CD14-positive monocyte (primary cell): Measurements from ENCODE around the gene SREK1IP1. TPM values are rescaled to one million over a fixed set of nuclear protein-coding genes. Genes with fewer than 3 reads are reported as not detected.
A peak's percentile ranks its signal among the peaks of the same experiment; 100 is the strongest.

Experiments
- DNase-seq, 3 donors: peaks; one replicate each; pipeline ENCODE4 v3.0.0-alpha.2; 2011 to 2022
- H2AFZ ChIP-seq: 2 replicates; pipeline ENCODE4 v1.6.0; 2012; ENCODE audit warnings: mild to moderate bottlenecking, low read depth, low read length, inconsistent platforms; ENCODE audit not compliant: insufficient read depth, poor library complexity, severe bottlenecking
- H3K27ac ChIP-seq, 2 donors: 1 replicate in 1 of 2; 2 replicates in 1 of 2; pipeline ENCODE4 v1.5.1; 2012 to 2013; ENCODE audit warnings: low read length in 2 of 2, control low read depth in 1 of 2, inconsistent platforms in 1 of 2, low read depth in 1 of 2, mild to moderate bottlenecking in 1 of 2
- H3K27me3 ChIP-seq, 2 donors: one replicate each; pipeline versions ENCODE4 v1.6.0 to v1.6.1; 2011 to 2013; ENCODE audit warnings: low read length in 2 of 2; ENCODE audit not compliant: control insufficient read depth in 2 of 2, insufficient read depth in 2 of 2
- H3K36me3 ChIP-seq, 2 donors: replicated peaks in 1 of 2; 1 replicate in 1 of 2; 2 replicates in 1 of 2; pipeline versions ENCODE4 v1.5.1 to v1.6.1; 2012 to 2013; ENCODE audit warnings: low read length in 2 of 2, control low read depth in 1 of 2, inconsistent platforms in 1 of 2, mild to moderate bottlenecking in 1 of 2; ENCODE audit not compliant: insufficient read depth in 2 of 2, control insufficient read depth in 1 of 2
- H3K4me1 ChIP-seq, 2 donors: 1 replicate in 1 of 2; 2 replicates in 1 of 2; pipeline versions ENCODE4 v1.5.1 to v1.6.1; 2012 to 2013; ENCODE audit warnings: low read length in 2 of 2, control low read depth in 1 of 2, inconsistent platforms in 1 of 2, mild to moderate bottlenecking in 1 of 2, moderate library complexity in 1 of 2; ENCODE audit not compliant: insufficient read depth in 2 of 2, control insufficient read depth in 1 of 2
- H3K4me2 ChIP-seq: replicated peaks from 2 replicates; pipeline ENCODE3; 2012; ENCODE audit warnings: low read length, moderate library complexity, mild to moderate bottlenecking; ENCODE audit not compliant: poor library complexity, severe bottlenecking; ENCODE audit errors: extremely low read depth
- H3K4me3 ChIP-seq, 3 experiments: fragments of 200-600 bp in 1 of 3; sonication (generic) in 1 of 3; replicated peaks in 1 of 3; 1 replicate in 2 of 3; 2 replicates in 1 of 3; pipeline ENCODE4 v1.5.1; 2011 to 2013; ENCODE audit warnings: low read length in 3 of 3, mild to moderate bottlenecking in 3 of 3, control low read depth in 2 of 3, low read depth in 2 of 3, inconsistent platforms in 1 of 3, moderate library complexity in 1 of 3
- H3K79me2 ChIP-seq: 2 replicates; pipeline ENCODE4 v1.6.0; 2012; ENCODE audit warnings: mild to moderate bottlenecking, control low read depth, inconsistent platforms, low read length, moderate library complexity; ENCODE audit not compliant: insufficient read depth
- H3K9ac ChIP-seq: 2 replicates; pipeline ENCODE4 v1.6.0; 2017; ENCODE audit warnings: low read length, mild to moderate bottlenecking; ENCODE audit not compliant: insufficient read depth, poor library complexity, severe bottlenecking
- H3K9me3 ChIP-seq, 2 donors: replicated peaks in 1 of 2; 1 replicate in 1 of 2; 2 replicates in 1 of 2; pipeline versions ENCODE4 v1.5.1 to v1.6.1; 2012 to 2013; ENCODE audit warnings: low read length in 2 of 2, control low read depth in 1 of 2; ENCODE audit not compliant: control insufficient read depth in 1 of 2, insufficient read depth in 1 of 2
- H4K20me1 ChIP-seq: 2 replicates; pipeline ENCODE4 v1.6.0; 2012; ENCODE audit warnings: mild to moderate bottlenecking, low read length, control low read depth, moderate library complexity; ENCODE audit not compliant: insufficient read depth
- H3K27ac Mint-ChIP-seq, 7 donors: one replicate each; pipeline ENCODE4 v1.8.0; 2020; ENCODE audit warnings: mild to moderate bottlenecking in 7 of 7, mixed read lengths in 7 of 7, moderate library complexity in 6 of 7, inconsistent platforms in 2 of 7
- H3K27me3 Mint-ChIP-seq, 3 donors: one replicate each; pipeline ENCODE4 v1.8.0; 2021 to 2022; ENCODE audit warnings: low read depth in 3 of 3, mild to moderate bottlenecking in 3 of 3, mixed read lengths in 3 of 3, moderate library complexity in 3 of 3, inconsistent platforms in 1 of 3
- H3K36me3 Mint-ChIP-seq, 2 donors: one replicate each; pipeline ENCODE4 v1.8.0; 2020; ENCODE audit warnings: mixed read lengths in 2 of 2, inconsistent platforms in 1 of 2, mild to moderate bottlenecking in 1 of 2
- H3K4me1 Mint-ChIP-seq: one replicate; pipeline ENCODE4 v1.8.0; 2020; ENCODE audit warnings: mild to moderate bottlenecking, mixed read lengths
- H3K4me3 Mint-ChIP-seq, 2 donors: one replicate each; pipeline ENCODE4 v1.8.0; 2020; ENCODE audit warnings: mild to moderate bottlenecking in 2 of 2, mixed read lengths in 2 of 2, moderate library complexity in 1 of 2
- H3K9me3 Mint-ChIP-seq, 7 donors: one replicate each; pipeline ENCODE4 v1.8.0; 2020 to 2022; ENCODE audit warnings: mixed read lengths in 7 of 7, mild to moderate bottlenecking in 6 of 7, moderate library complexity in 6 of 7, inconsistent platforms in 2 of 7
- WGBS: methylation state at CpG from one replicate; pipeline ENCODE4 v1.1.5; 2013; ENCODE audit warnings: missing lambda C conversion rate; ENCODE audit not compliant: insufficient coverage; 5-methylcytosine and 5-hydroxymethylcytosine counted together
- intact Hi-C, 2 donors: fragments of 100-400 bp; cut with micrococcal nuclease; formaldehyde crosslinking; loops; one replicate each; pipeline versions ENCODE4 v1.15.0 to v1.15.1; 2023
- polyA plus RNA-seq, 3 donors: library from polyadenylated mRNA; depleted of rRNA in 1 of 3; unstranded in 2 of 3; stranded (reverse) in 1 of 3; fragments of 300-500 nt in 2 of 3; fragments of >200 nt in 1 of 3; fragmentation: Illumina TruSeq in 2 of 3; gene quantifications; 1 replicate in 2 of 3; 2 replicates in 1 of 3; pipeline ENCODE4 v1.2.3, GENCODE V29; 2012 to 2021
- TF ChIP-seq, protein P1 (sequence below): fragments of 200-600 bp; IDR thresholded peaks from one replicate; pipeline ENCODE4 v1.8.0; 2022; ENCODE audit warnings: antibody characterized with exemption, mild to moderate bottlenecking

Gene SREK1IP1
- polyA plus RNA-seq, 3 donors = 6.9 to 18.3 (median 16.9) TPM

DNA sequence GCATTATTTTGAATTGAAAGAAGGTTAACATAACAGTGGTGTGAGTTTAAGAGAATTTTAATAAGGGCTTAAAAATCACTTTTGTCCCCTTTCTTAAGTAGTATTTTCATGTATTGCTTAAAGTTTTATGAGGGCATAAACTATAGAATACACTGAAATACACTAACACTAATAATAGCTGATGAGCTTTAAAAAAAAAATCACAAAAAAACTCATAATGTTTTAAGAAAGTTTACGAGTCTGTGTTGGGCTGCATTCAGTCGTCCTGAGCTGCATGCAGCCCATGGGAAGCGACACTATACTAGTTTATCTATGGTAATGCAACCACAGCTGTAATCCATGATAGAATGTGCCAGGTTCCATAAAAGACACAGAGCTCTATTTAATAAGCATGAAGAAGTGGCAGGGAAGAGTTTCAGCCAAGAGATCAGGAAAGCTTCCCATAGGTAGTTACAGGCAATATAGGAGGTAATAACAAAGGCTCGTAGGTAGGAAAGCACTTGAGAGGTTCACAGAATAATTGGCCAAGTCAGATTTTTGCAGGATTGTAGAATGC is 4.5 kb downstream of the SREK1IP1 start:
- no peak for DNase-seq
- Histone ChIP-seq H2AFZ (no peak overlapping the region), H3K27me3 (no peaks in the 10 kb centered on the region), H3K9me3 (no peaks in the 10 kb centered on the region), H3K9ac (no peak overlapping the region), H4K20me1 (peaks cover 42% of the 10 kb centered on the region), H3K27ac (no peak overlapping the region), H3K36me3 (peaks cover 13 to 53% of the 10 kb centered on the region in 2 donors), H3K4me2 (no peak overlapping the region), H3K79me2 (peaks cover 83% of the 10 kb centered on the region), H3K4me3 (no peak overlapping the region), H3K4me1 (peaks cover 18 to 27% of the 10 kb centered on the region in 2 donors)
- Mint-ChIP-seq H3K36me3 (peaks cover 32% of the 10 kb centered on the region in 2 donors), H3K9me3 (no peaks in the 10 kb centered on the region), H3K27me3 (peaks cover 0 to 2% (median 0%) of the 10 kb centered on the region in 3 donors), H3K4me3 (no peak overlapping the region), H3K4me1 (peaks cover 23% of the 10 kb centered on the region), H3K27ac (peak overlapping the region in 1 of 7 donors; percentile 6)
- TF ChIP-seq, protein P1, sequence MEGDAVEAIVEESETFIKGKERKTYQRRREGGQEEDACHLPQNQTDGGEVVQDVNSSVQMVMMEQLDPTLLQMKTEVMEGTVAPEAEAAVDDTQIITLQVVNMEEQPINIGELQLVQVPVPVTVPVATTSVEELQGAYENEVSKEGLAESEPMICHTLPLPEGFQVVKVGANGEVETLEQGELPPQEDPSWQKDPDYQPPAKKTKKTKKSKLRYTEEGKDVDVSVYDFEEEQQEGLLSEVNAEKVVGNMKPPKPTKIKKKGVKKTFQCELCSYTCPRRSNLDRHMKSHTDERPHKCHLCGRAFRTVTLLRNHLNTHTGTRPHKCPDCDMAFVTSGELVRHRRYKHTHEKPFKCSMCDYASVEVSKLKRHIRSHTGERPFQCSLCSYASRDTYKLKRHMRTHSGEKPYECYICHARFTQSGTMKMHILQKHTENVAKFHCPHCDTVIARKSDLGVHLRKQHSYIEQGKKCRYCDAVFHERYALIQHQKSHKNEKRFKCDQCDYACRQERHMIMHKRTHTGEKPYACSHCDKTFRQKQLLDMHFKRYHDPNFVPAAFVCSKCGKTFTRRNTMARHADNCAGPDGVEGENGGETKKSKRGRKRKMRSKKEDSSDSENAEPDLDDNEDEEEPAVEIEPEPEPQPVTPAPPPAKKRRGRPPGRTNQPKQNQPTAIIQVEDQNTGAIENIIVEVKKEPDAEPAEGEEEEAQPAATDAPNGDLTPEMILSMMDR = no peak
- WGBS = 92% methylated on average over 1 of the region's 4 CpGs
- intact Hi-C loops = no loop called here

DNA sequence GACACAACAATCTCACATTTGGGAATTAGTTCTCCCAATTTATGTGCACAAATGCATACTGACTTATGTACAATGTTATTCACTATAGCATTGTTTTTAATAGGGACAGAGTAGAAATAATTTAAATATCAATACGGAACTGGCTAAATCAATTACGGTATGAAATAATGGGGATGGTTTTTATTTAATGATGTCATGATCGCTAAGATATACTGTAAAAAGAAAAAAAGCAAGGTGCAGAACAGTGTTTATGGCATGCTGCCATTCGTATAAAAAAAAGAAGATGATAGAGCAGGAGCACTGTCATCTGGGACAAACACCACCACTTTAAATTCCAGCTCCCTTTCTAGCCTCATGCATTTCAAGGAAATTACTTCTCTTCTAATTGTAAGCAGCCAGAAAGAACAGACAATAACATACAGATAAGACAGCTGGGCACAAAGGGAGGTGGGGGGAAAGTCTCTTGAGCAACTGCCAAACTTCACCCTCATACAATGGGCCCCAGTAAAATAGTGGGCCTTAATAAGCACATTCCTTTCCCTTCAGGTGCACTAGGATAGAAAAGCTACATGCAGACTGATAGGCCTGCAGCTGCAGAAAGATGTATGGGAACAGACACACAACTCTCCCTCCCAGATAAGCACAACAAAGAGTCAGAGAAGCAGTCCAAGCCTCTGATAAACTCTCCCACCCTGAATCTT is 8.4 kb downstream of the SREK1IP1 start:
- H3K4me1 ChIP-seq = no peaks in the 10 kb centered on the region
- intact Hi-C loops = no loop called here
- H3K36me3 Mint-ChIP-seq = peaks cover 33 to 34% of the 10 kb centered on the region in 2 donors

More for the DNA sequence above, 8.4 kb downstream of the SREK1IP1 start:
- H3K4me1 Mint-ChIP-seq = peaks cover 2% of the 10 kb centered on the region
- Histone ChIP-seq H3K36me3 (peaks cover 13 to 56% of the 10 kb centered on the region in 2 donors), H3K9ac (no peak overlapping the region), H4K20me1 (peaks cover 67% of the 10 kb centered on the region), H3K27ac (no peak overlapping the region), H3K4me2 (no peak overlapping the region), H2AFZ (no peak overlapping the region), H3K4me3 (no peak overlapping the region), H3K79me2 (peaks cover 78% of the 10 kb centered on the region), H3K9me3 (no peaks in the 10 kb centered on the region), H3K27me3 (no peaks in the 10 kb centered on the region)
- no CpG with 5 or more reads among the region's 4 CpGs for WGBS
- no peak overlapping the region for H3K27ac Mint-ChIP-seq
- TF ChIP-seq, protein P1 = no peak
- H3K9me3 Mint-ChIP-seq = no peaks in the 10 kb centered on the region
- H3K27me3 Mint-ChIP-seq = peaks cover 0 to 2% (median 0%) of the 10 kb centered on the region in 3 donors
- no peak for DNase-seq
- no peak overlapping the region for H3K4me3 Mint-ChIP-seq
